Transverse colon (tissue), 4 donors: ENCODE measurements around the gene SLC38A3. TPM values are rescaled to one million over a fixed set of nuclear protein-coding genes. Genes with fewer than 3 reads are reported as not detected.
A peak's percentile ranks its signal among the peaks of the same experiment; 100 is the strongest.

ENCODE experiments used
- DNase-seq: peaks from one replicate; pipeline ENCODE4 v3.0.0-alpha.2; 2019
- H3K27ac ChIP-seq, 4 donors: fragments of 200-600 bp; sonication (generic); 2 replicates each; pipeline ENCODE4 v1.5.1; 2016 to 2018; ENCODE audit warnings: inconsistent platforms in 4 of 4
- H3K27me3 ChIP-seq: fragments of 200-600 bp; sonication (generic); 2 replicates; pipeline ENCODE4 v1.5.1; 2017; ENCODE audit warnings: inconsistent platforms
- H3K36me3 ChIP-seq, 4 donors: fragments of 200-600 bp; sonication (generic); 2 replicates each; pipeline ENCODE4 v1.5.1; 2017 to 2019; ENCODE audit warnings: inconsistent platforms in 4 of 4
- H3K4me1 ChIP-seq, 4 donors: fragments of 200-600 bp; sonication (generic); 2 replicates each; pipeline ENCODE4 v1.5.1; 2017 to 2020; ENCODE audit warnings: inconsistent platforms in 4 of 4
- H3K4me3 ChIP-seq, 4 donors: fragments of 200-600 bp; sonication (generic); 1 replicate in 1 of 4; 2 replicates in 3 of 4; pipeline versions ENCODE4 v1.5.1 to v1.6.1; 2017 to 2019; ENCODE audit warnings: inconsistent platforms in 4 of 4
- H3K9me3 ChIP-seq, 2 donors: fragments of 200-600 bp; sonication (generic); 2 replicates each; pipeline ENCODE4 v1.5.1; 2017 to 2019; ENCODE audit warnings: inconsistent platforms in 2 of 2
- EP300 ChIP-seq: sonication (generic); formaldehyde crosslinking; IDR thresholded peaks from one replicate; pipeline ENCODE4 v1.6.1; 2017; ENCODE audit warnings: antibody characterized with exemption, low read depth
- POLR2A ChIP-seq: fragments of 450-650 bp; IDR thresholded peaks from one replicate; pipeline ENCODE4 v1.6.1; 2016; ENCODE audit warnings: antibody characterized with exemption, mild to moderate bottlenecking, moderate library complexity
- POLR2AphosphoS5 ChIP-seq, 3 donors: sonication (generic); formaldehyde crosslinking; IDR thresholded peaks; one replicate each; pipeline ENCODE4 v1.6.1; 2016; ENCODE audit warnings: antibody characterized with exemption in 3 of 3
- WGBS, 2 donors: methylation state at CpG; one replicate each; pipeline ENCODE4 v1.1.5; 2018; ENCODE audit warnings: low coverage in 1 of 2; 5-methylcytosine and 5-hydroxymethylcytosine counted together
- in situ Hi-C, 4 donors: fragments of 200-750 bp; cut with MboI; loops; one replicate each; pipeline versions ENCODE4 v1.15.0 to v1.15.1; 2017; ENCODE audit warnings: low sequenced_read_pairs in 3 of 4, low pct_ligation_motif_present in 1 of 4, low pct_unique_long_range_greater_than_20kb in 1 of 4
- intact Hi-C: fragments of 100-400 bp; cut with DNase I; formaldehyde crosslinking; loops from one replicate; pipeline ENCODE4 v1.15.1; 2023; ENCODE audit warnings: low total_unique reads
- small RNA-seq, 4 donors: library from RNA; depleted of rRNA; stranded (forward); fragments of <200 nt; gene quantifications; one replicate each; pipeline ENCODE3, GENCODE V24; 2016
- total RNA-seq, 4 donors: library from RNA; depleted of rRNA; stranded (reverse); fragments of >200 nt; gene quantifications; one replicate each; pipeline ENCODE4 v1.1.0, GENCODE V29; 2016
- TF ChIP-seq, protein P1 (sequence below), 5 experiments: fragments of 200-600 bp in 3 of 5; fragments of 450-650 bp in 2 of 5; sonication (generic) in 3 of 5; IDR thresholded peaks; 1 replicate in 2 of 5; 2 replicates in 3 of 5; pipeline ENCODE4 v1.5.1; 2016 to 2017; ENCODE audit warnings: antibody characterized with exemption in 5 of 5, inconsistent platforms in 3 of 5, mild to moderate bottlenecking in 2 of 5, moderate library complexity in 1 of 5

Gene SLC38A3
- total RNA-seq, 4 donors from 2014 or later: not detected

DNA sequence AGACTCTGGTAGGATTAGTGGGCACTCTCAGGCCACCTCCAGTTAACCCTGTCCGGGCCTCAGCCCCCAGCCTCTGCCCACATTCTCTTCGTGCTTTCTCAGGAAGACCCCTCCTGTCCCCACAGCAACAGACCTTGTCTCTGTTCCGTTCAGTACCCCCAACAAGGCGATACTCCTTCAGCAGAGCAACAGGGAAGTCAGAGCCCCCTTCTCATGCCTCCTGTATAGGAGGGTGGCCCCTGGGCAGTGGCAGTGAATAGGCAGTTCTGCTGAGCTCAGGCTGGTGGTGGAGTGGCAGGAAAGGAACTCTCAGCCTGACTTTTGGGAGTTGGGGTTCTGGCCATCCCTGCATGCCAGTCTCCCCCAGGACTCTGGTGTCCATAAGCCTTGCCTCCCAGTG is 64.4 kb downstream of the SLC38A3 start:
- no peaks in the 10 kb centered on the region for H3K36me3 ChIP-seq
- H3K4me3 ChIP-seq: peak overlapping the region in 3 of 4 donors; percentile 31 to 41 (median 32)
- intact Hi-C loops: no loop called here
- H3K4me1 ChIP-seq: peaks cover 53 to 87% (median 65%) of the 10 kb centered on the region in 4 donors
- DNase-seq: no peak
- in situ Hi-C loops: no loop called here
- H3K27ac ChIP-seq: peak overlapping the region; percentile 85 to 96 (median 88)
- 30% methylated on average over 4 of the region's 4 CpGs; no CpG with 5 or more reads in 1 of the 2 donors for WGBS, 2 donors
- no peaks in the 10 kb centered on the region for H3K9me3 ChIP-seq
- TF ChIP-seq EP300: no peak
- TF ChIP-seq, protein P1, sequence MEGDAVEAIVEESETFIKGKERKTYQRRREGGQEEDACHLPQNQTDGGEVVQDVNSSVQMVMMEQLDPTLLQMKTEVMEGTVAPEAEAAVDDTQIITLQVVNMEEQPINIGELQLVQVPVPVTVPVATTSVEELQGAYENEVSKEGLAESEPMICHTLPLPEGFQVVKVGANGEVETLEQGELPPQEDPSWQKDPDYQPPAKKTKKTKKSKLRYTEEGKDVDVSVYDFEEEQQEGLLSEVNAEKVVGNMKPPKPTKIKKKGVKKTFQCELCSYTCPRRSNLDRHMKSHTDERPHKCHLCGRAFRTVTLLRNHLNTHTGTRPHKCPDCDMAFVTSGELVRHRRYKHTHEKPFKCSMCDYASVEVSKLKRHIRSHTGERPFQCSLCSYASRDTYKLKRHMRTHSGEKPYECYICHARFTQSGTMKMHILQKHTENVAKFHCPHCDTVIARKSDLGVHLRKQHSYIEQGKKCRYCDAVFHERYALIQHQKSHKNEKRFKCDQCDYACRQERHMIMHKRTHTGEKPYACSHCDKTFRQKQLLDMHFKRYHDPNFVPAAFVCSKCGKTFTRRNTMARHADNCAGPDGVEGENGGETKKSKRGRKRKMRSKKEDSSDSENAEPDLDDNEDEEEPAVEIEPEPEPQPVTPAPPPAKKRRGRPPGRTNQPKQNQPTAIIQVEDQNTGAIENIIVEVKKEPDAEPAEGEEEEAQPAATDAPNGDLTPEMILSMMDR (IDR thresholded peaks at IDR 0.05): no peak
- no peak for TF ChIP-seq POLR2A
- no peak for TF ChIP-seq POLR2AphosphoS5 (IDR thresholded peaks at IDR 0.05)
- peaks cover 9% of the 10 kb centered on the region for H3K27me3 ChIP-seq

DNA sequence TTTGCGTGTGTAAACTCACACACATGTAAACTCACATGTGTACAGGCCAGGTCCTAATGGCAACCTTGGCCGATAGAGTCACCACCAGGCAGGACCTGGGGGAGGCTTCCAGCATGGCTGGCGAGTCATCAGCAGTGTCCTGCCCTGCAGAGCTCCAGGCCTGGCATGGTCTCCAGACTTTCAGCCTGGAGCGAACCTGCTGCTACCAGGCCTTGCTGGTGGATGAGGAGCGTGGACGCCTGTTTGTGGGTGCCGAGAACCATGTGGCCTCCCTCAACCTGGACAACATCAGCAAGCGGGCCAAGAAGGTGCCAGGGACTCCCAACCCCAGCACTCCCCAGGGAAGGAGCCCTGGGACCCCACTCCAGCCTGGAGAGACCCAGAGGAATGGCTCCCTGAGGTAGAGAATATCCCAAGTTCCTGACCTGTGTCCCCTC is 64.9 kb downstream of the SLC38A3 start:
- WGBS, 2 donors: 62% methylated on average over 3 of the region's 8 CpGs; no CpG with 5 or more reads in 1 of the 2 donors
- H3K4me1 ChIP-seq: peaks cover 50 to 85% (median 61%) of the 10 kb centered on the region in 4 donors
- intact Hi-C loops (loop anchor here (5.0 to 10.0 kb wide), 2 partner anchors 78 to 145 kb away; partner anchors contain the start of gene GNAT1), in situ Hi-C loops (loop anchor here in 1 of 4 donors (5.0 kb wide), 1 partner anchor 78 kb away; the partner anchor contains the start of gene GNAT1)
- TF ChIP-seq, protein P1 (IDR thresholded peaks at IDR 0.05): no peak
- TF ChIP-seq EP300 (no peak), POLR2AphosphoS5 (IDR thresholded peaks at IDR 0.05) (no peak), POLR2A (no peak)
- H3K4me3 ChIP-seq: peak overlapping the region in 2 of 4 donors; percentile 32 to 41
- peak overlapping the region; percentile 85 to 96 (median 88) for H3K27ac ChIP-seq
- H3K36me3 ChIP-seq: no peaks in the 10 kb centered on the region
- peaks cover 14% of the 10 kb centered on the region for H3K27me3 ChIP-seq
- DNase-seq: no peak
- no peaks in the 10 kb centered on the region for H3K9me3 ChIP-seq

DNA sequence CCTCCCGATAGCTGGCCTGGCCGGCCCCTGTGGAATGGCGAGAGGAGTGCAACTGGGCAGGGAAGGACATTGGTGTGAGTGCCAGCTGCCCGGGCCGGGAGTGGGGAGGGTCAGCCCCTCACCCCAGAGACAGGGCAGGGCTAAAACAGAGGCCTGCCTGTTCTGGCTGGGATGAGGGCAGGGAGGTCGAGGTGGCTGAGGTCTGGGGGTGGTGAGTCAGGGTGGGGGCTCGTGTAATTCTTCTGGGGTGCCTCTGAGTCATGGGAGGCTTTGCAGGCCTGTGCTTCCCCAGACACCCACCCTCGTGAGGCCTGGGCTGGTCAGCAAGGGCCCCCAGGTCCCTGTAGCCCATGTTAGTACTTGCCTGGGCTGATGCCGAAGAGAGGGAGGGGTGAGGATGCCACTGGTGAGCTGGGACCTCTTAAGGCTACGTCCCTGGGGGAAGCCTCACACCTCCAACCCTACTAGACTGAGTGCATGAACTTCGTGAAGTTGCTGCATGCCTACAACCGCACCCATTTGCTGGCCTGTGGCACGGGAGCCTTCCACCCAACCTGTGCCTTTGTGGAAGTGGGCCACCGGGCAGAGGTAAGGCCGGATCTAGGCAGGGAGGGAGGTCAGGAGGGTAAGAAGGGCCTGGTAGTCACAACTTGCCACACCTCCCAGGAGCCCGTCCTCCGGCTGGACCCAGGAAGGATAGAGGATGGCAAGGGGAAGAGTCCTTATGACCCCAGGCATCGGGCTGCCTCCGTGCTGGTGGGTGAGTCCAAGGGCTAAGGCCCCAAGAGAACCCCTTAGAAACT is 65.6 kb downstream of the SLC38A3 start:
- 74 to 100% methylated on average over 1 to 19 of the region's 19 CpGs for WGBS, 2 donors
- H3K4me1 ChIP-seq: peaks cover 44 to 79% (median 57%) of the 10 kb centered on the region in 4 donors
- H3K27me3 ChIP-seq: peaks cover 20% of the 10 kb centered on the region
- H3K36me3 ChIP-seq: no peaks in the 10 kb centered on the region
- TF ChIP-seq, protein P1 (IDR thresholded peaks at IDR 0.05): no peak
- peak in 1 of 3 donors; percentile 25 for TF ChIP-seq POLR2AphosphoS5 (IDR thresholded peaks at IDR 0.05)
- peak overlapping the region in 1 of 4 donors; percentile 41 for H3K4me3 ChIP-seq
- intact Hi-C loops (loop anchor here (5.0 to 10.0 kb wide), 2 partner anchors 78 to 146 kb away; partner anchors contain the start of gene GNAT1), in situ Hi-C loops (loop anchor here in 1 of 4 donors (5.0 kb wide), 1 partner anchor 78 kb away; the partner anchor contains the start of gene GNAT1)
- H3K27ac ChIP-seq: peak overlapping the region; percentile 85 to 96 (median 88)
- H3K9me3 ChIP-seq: no peaks in the 10 kb centered on the region
- DNase-seq: no peak

Small RNAs within 50 kb of the gene (small RNA-seq; reads per million reads assigned to genes)
- gene MIR566: 0 reads per million in 4 donors
- 0 to 0.18 (median 0) reads per million in 4 donors for gene MIR5787

Other genes starting within 250 kb of the SLC38A3 start
- gene RBM5, start 116.4 kb upstream of the SLC38A3 start, total RNA-seq: 100 to 1,000 TPM; 238 to 391 (median 304) TPM
- gene SEMA3F, start 49.9 kb upstream of the SLC38A3 start, total RNA-seq: 10 to 100 TPM in 1 of 4 donors, 1 to 10 TPM in 3; 1.9 to 30.6 (median 3.8) TPM
- gene GNAT1, start 13.7 kb upstream of the SLC38A3 start, total RNA-seq: not detected
- 100 to 1,000 TPM in 1 of 4 donors, 10 to 100 TPM in 3; 69.6 to 322 (median 74.8) TPM for gene GNAI2, start 30.9 kb downstream of the SLC38A3 start, total RNA-seq
- 100 to 1,000 TPM in 2 of 4 donors, 10 to 100 TPM in 2; 59.5 to 423 (median 122) TPM for gene SEMA3B, start 63.9 kb downstream of the SLC38A3 start, total RNA-seq
- gene LSMEM2, start 73.8 kb downstream of the SLC38A3 start, total RNA-seq: not detected
- 100 to 1,000 TPM in 1 of 4 donors, 10 to 100 TPM in 3; 44.9 to 183 (median 59.5) TPM for gene IFRD2, start 87.2 kb downstream of the SLC38A3 start, total RNA-seq
- 10 to 100 TPM in 1 of 4 donors, 1 to 10 TPM in 2, under 1 TPM in 1; 0.79 to 11.2 (median 3.8) TPM for gene HYAL3, start 94.1 kb downstream of the SLC38A3 start, total RNA-seq
- gene NAA80, start 94.1 kb downstream of the SLC38A3 start, total RNA-seq: 10 to 100 TPM in 1 of 4 donors, 1 to 10 TPM in 3; 5.2 to 13.0 (median 7.8) TPM
- gene HYAL1, start 98.3 kb downstream of the SLC38A3 start, total RNA-seq: 10 to 100 TPM in 1 of 4 donors, 1 to 10 TPM in 3; 1.8 to 13.8 (median 3.8) TPM
- gene HYAL2, start 117.5 kb downstream of the SLC38A3 start, total RNA-seq: 10 to 100 TPM; 18.7 to 51.1 (median 32.0) TPM
- gene TUSC2, start 123.0 kb downstream of the SLC38A3 start, total RNA-seq: 10 to 100 TPM in 3 of 4 donors, 1 to 10 TPM in 1; 7.9 to 39.6 (median 28.0) TPM
- 10 to 100 TPM in 3 of 4 donors, 1 to 10 TPM in 1; 9.8 to 29.2 (median 21.7) TPM for gene RASSF1, start 135.6 kb downstream of the SLC38A3 start, total RNA-seq
- not detected for gene ZMYND10, start 140.5 kb downstream of the SLC38A3 start, total RNA-seq
- 10 to 100 TPM in 2 of 4 donors, 1 to 10 TPM in 2; 6.0 to 29.2 (median 13.1) TPM for gene NPRL2, start 145.5 kb downstream of the SLC38A3 start, total RNA-seq
- gene CYB561D2, start 145.6 kb downstream of the SLC38A3 start, total RNA-seq: 10 to 100 TPM; 23.7 to 53.9 (median 35.6) TPM
- 100 to 1,000 TPM in 1 of 4 donors, 10 to 100 TPM in 3; 71.8 to 103 (median 81.9) TPM for gene TMEM115, start 154.2 kb downstream of the SLC38A3 start, total RNA-seq